ENCODE measurements around the gene MAEA.
A peak's percentile ranks its signal among the peaks of the same experiment; 100 is the strongest.

The MAEA gene

DNA sequence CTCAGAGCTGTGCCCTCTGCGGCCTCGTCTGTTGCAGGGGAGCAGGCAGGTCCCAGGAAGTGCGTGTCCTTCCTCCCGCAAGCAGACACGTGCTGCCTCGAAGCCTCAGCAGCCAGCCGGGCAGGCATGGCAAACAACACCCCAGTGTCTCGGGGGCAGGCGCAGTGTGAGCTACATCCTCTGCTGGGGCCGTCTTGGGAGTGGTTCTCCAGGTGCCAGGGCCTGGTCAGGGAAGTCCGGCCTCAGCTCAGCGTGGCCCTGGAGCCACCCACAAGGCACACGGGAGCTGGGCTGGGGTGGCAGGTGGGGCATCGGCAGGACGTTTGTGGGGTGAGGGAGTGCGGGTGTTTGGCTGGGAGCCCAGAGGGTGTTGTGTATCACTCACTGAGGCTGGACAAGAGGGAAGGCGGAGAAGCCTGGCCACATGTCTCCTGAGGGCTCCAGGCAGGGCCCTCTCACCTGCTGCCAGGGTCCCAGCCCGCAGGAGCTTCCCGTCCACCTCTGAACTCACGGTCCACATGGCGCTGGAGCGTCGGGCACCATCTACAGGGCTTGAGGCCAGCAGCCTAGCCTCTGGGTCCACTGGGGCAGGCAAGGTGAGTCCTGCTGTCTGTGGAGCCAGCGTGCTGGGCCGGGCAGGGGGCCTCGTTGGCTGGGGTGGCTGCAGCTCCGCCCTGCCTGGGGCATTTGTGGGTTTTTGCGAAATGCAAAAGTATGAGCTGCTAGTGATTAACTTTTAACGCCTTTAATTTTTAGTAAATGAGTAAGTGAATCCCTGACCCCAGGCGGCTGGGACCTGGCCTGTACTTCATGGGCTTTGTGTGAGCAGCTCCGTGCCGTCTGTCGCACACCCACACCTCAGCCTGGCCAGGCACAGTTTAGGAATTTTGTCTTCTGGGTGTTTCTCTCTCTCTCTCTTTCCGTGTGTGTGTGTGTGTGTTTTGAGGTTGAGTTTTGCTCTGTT, 40.0 kb downstream of the MAEA start:
- WGBS: 95% methylated on average over 33 of the region's 34 CpGs

DNA sequence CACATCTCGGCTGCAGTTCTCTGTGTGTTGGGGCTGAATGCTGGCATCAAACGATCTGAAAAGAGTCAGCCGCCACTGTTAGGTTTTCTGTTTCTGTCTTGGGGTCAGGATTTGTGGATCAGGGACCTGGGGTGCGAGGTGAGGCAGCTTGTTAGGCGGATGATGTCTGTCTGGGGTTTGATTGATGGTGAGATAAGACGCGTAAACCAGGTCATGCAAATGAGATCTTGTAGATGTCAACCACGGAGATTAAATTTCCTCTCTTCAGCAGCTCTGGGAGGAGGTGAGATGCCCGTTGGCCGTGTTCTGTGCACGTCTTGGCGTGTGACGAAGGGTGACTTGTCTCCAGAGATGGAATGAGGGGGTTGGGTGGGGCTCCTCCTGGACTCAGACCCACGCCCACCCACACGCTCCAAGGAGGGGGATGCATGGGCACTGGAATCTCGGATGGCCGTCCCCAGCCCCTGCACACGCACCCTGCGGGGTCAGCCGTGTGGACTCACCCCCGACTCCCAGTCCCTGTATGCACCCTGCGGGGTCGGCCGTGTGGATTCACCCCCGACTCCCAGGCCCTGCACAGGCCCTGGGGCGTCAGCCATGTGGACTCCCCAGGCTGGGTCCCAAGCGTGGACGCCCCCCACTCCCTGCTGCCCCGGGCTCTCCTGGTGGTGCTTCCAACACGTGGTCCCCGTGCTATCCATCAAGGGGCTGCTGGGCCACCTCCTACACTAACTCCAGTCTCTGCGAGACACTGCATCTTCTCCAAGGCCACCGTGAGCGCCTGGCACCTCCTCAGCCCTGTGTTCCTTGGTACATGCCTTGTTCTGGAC, 41.3 kb downstream of the MAEA start:
- H3K9me3 ChIP-seq (ENCODE audit: control insufficient read depth, low read length): peaks cover under 1% of the 10 kb centered on the region
- peak overlapping the region; percentile 52 for H3K27ac ChIP-seq (ENCODE audit: low read length, poor library complexity, severe bottlenecking)
- WGBS: 96% methylated on average over 33 of the region's 34 CpGs
- no peak overlapping the region for H3K4me3 ChIP-seq (ENCODE audit: insufficient read depth in 1 of 2, low read depth in 1 of 2, low read length in 2 of 2)
- no peak overlapping the region for H2BK15ac ChIP-seq (ENCODE audit: low read depth, poor library complexity, severe bottlenecking)
- no peak overlapping the region for H3K23ac ChIP-seq (ENCODE audit: low read length in 2 of 2)
- peak overlapping the region; percentile 47 for H2BK5ac ChIP-seq (ENCODE audit: low read depth, low read length, poor library complexity, severe bottlenecking)
- no peak overlapping the region for H4K91ac ChIP-seq (ENCODE audit: low read length)
- no peak overlapping the region for H3K9ac ChIP-seq (ENCODE audit: low read length)
- peaks cover 43% of the 10 kb centered on the region for H3K4me1 ChIP-seq (ENCODE audit: control insufficient read depth, insufficient read depth, low read depth, low read length)
- no peak overlapping the region for H4K8ac ChIP-seq (ENCODE audit: low read length)
- no peak overlapping the region for H2BK12ac ChIP-seq (ENCODE audit: low read length in 2 of 2)
- no peak overlapping the region for H3K18ac ChIP-seq (ENCODE audit: low read depth in 1 of 2, low read length in 2 of 2)
- peak overlapping the region; percentile 47 for H2AK5ac ChIP-seq (ENCODE audit: low read length, severe bottlenecking)
- no peak overlapping the region for H2AFZ ChIP-seq (ENCODE audit: low read depth, low read length)
- no peak overlapping the region for H2BK120ac ChIP-seq (ENCODE audit: low read depth, low read length)
- no peak overlapping the region for H3K4me2 ChIP-seq (ENCODE audit: low read length, poor library complexity, severe bottlenecking)
- peaks cover 80 to 82% of the 10 kb centered on the region in 2 experiments for H3K36me3 ChIP-seq (ENCODE audit: control insufficient read depth in 1 of 2, insufficient read depth in 2 of 2, low read depth in 1 of 2, low read length in 2 of 2)
- H3K4ac ChIP-seq (ENCODE audit: low read depth in 1 of 2, low read length in 2 of 2): no peak overlapping the region
- H3K79me1 ChIP-seq (replicated peaks; ENCODE audit: low read length, poor library complexity, severe bottlenecking): peaks cover 44% of the 10 kb centered on the region
- H3K27me3 ChIP-seq (ENCODE audit: control insufficient read depth in 1 of 2, insufficient read depth in 1 of 2, low read length in 2 of 2): no peaks in the 10 kb centered on the region
- no peak overlapping the region for H3K14ac ChIP-seq (ENCODE audit: low read length in 2 of 2)
- no peak for DNase-seq

More for the DNA sequence above, 40.0 kb downstream of the MAEA start:
- Histone ChIP-seq H3K4me3 (ENCODE audit: insufficient read depth in 1 of 2, low read depth in 1 of 2, low read length in 2 of 2) (no peak overlapping the region), H4K8ac (ENCODE audit: low read length) (no peak overlapping the region), H3K4me1 (ENCODE audit: control insufficient read depth, insufficient read depth, low read depth, low read length) (peaks cover 43% of the 10 kb centered on the region), H4K91ac (ENCODE audit: low read length) (no peak overlapping the region), H2BK12ac (ENCODE audit: low read length in 2 of 2) (no peak overlapping the region), H2AK5ac (ENCODE audit: low read length, severe bottlenecking) (peak overlapping the region; percentile 89), H3K36me3 (ENCODE audit: control insufficient read depth in 1 of 2, insufficient read depth in 2 of 2, low read depth in 1 of 2, low read length in 2 of 2) (peaks cover 83 to 91% of the 10 kb centered on the region in 2 experiments), H2BK15ac (ENCODE audit: low read depth, poor library complexity, severe bottlenecking) (no peak overlapping the region), H3K4me2 (ENCODE audit: low read length, poor library complexity, severe bottlenecking) (no peak overlapping the region), H3K4ac (ENCODE audit: low read depth in 1 of 2, low read length in 2 of 2) (no peak overlapping the region), H3K9ac (ENCODE audit: low read length) (no peak overlapping the region), H3K14ac (ENCODE audit: low read length in 2 of 2) (no peak overlapping the region), H3K27ac (ENCODE audit: low read length, poor library complexity, severe bottlenecking) (peak overlapping the region; percentile 88), H2BK5ac (ENCODE audit: low read depth, low read length, poor library complexity, severe bottlenecking) (peak overlapping the region; percentile 77), H3K23ac (ENCODE audit: low read length in 2 of 2) (no peak overlapping the region), H3K9me3 (ENCODE audit: control insufficient read depth, low read length) (peaks cover 6% of the 10 kb centered on the region), H3K18ac (ENCODE audit: low read depth in 1 of 2, low read length in 2 of 2) (no peak overlapping the region), H2BK120ac (ENCODE audit: low read depth, low read length) (no peak overlapping the region), H3K27me3 (ENCODE audit: control insufficient read depth in 1 of 2, insufficient read depth in 1 of 2, low read length in 2 of 2) (no peaks in the 10 kb centered on the region), H3K79me1 (replicated peaks; ENCODE audit: low read length, poor library complexity, severe bottlenecking) (peaks cover 50% of the 10 kb centered on the region), H2AFZ (ENCODE audit: low read depth, low read length) (no peak overlapping the region)
- DNase-seq: no peak

DNA sequence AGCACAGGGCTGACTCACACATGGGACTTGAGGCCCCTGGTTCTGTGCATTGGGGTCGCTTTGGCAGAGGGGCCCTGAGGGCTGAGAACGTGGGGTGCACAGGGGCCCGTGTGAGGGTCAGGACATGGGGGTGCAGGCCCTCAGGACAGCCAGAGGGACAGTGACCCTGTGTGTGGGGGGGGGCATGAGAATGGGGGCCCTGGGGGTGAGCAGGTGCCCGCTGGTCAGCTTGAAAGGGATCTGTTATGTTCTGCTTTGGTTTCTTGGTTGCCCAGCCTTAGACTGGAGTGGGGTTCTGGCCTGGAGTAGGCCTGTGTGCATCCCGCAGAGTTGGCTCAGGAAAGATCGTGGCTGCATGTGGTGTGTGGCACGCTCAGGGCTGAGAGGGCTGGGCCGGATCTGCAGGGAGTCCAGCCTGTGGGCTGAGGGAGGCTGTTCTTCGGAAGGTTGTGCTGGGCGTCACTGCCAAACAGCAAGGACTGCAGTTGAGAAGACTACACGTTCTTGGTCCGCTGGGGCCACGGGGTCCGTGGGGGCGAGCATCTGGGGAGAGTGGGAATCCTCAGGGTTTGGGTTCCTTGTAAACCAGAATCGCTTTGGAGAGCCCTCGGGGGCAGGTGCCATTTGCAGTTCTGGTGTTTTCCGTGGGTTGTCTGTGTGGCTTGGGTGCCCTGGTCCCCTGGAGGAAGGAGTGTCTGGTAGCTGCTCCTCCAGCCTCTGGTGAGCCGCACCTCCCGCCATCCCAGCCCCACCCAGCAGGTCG, 42.1 kb downstream of the MAEA start:
- Histone ChIP-seq H3K4me2 (ENCODE audit: low read length, poor library complexity, severe bottlenecking) (no peak overlapping the region), H2BK15ac (ENCODE audit: low read depth, poor library complexity, severe bottlenecking) (no peak overlapping the region), H3K9ac (ENCODE audit: low read length) (no peak overlapping the region), H3K27ac (ENCODE audit: low read length, poor library complexity, severe bottlenecking) (no peak overlapping the region), H2BK5ac (ENCODE audit: low read depth, low read length, poor library complexity, severe bottlenecking) (no peak overlapping the region), H2AK5ac (ENCODE audit: low read length, severe bottlenecking) (no peak overlapping the region), H3K27me3 (ENCODE audit: control insufficient read depth in 1 of 2, insufficient read depth in 1 of 2, low read length in 2 of 2) (no peaks in the 10 kb centered on the region), H3K9me3 (ENCODE audit: control insufficient read depth, low read length) (peaks cover 9% of the 10 kb centered on the region), H3K23ac (ENCODE audit: low read length in 2 of 2) (no peak overlapping the region), H3K4me1 (ENCODE audit: control insufficient read depth, insufficient read depth, low read depth, low read length) (peaks cover 43% of the 10 kb centered on the region), H3K36me3 (ENCODE audit: control insufficient read depth in 1 of 2, insufficient read depth in 2 of 2, low read depth in 1 of 2, low read length in 2 of 2) (peaks cover 80 to 82% of the 10 kb centered on the region in 2 experiments), H2AFZ (ENCODE audit: low read depth, low read length) (no peak overlapping the region), H3K4me3 (ENCODE audit: insufficient read depth in 1 of 2, low read depth in 1 of 2, low read length in 2 of 2) (no peak overlapping the region), H3K79me1 (replicated peaks; ENCODE audit: low read length, poor library complexity, severe bottlenecking) (peaks cover 43% of the 10 kb centered on the region), H2BK120ac (ENCODE audit: low read depth, low read length) (no peak overlapping the region), H2BK12ac (ENCODE audit: low read length in 2 of 2) (no peak overlapping the region), H3K18ac (ENCODE audit: low read depth in 1 of 2, low read length in 2 of 2) (no peak overlapping the region), H4K8ac (ENCODE audit: low read length) (no peak overlapping the region), H3K14ac (ENCODE audit: low read length in 2 of 2) (no peak overlapping the region), H3K4ac (ENCODE audit: low read depth in 1 of 2, low read length in 2 of 2) (no peak overlapping the region), H4K91ac (ENCODE audit: low read length) (no peak overlapping the region)
- no peak for DNase-seq
- WGBS: 97% methylated on average over 21 of the region's 21 CpGs

Data from mesenchymal stem cell (in vitro differentiated cells and primary cell).